Measurements from ENCODE around the gene ANP32A.

ANP32A gene

DNA sequence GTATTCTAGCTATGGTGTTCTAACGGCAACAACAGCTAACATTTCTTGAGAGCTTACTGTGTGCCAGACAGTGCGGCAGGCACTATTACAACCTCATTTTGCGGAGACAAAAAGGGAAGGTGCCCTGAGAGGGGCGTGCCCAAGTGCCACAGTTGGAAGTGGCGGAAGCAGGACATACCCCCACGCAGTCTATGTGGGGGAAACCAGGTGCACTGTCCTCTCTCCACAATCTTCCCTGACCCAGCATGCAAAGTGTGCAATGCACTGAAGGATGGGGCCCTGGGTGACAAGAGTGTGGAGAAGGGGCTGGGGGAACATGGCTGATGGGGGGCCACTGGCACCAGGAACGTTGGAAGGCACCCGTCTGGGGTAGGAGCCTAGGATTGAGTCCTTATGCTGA, 8.6 kb downstream of the ANP32A start:
- Histone ChIP-seq H3K27me3 (ENCODE audit: insufficient read depth, low read length) (no peaks in the 10 kb centered on the region), H3K9me3 (ENCODE audit: insufficient read depth, low read depth, low read length) (no peaks in the 10 kb centered on the region), H3K4me1 (ENCODE audit: insufficient read depth, low read length) (peaks cover 60% of the 10 kb centered on the region), H3K4me3 (ENCODE audit: low read length) (no peak overlapping the region), H3K36me3 (ENCODE audit: insufficient read depth, low read length) (peaks cover 14% of the 10 kb centered on the region; the same call in 1 of the 2 replicates), H3K9ac (ENCODE audit: low read depth, low read length) (no peak overlapping the region), H3K27ac (ENCODE audit: low read depth, low read length) (no peak overlapping the region)
- 94% methylated on average over 8 of the region's 8 CpGs for WGBS

- H3K4me1 ChIP-seq (ENCODE audit: insufficient read depth, low read length), result peaks cover 40% of the 10 kb centered on the region
- H3K27ac ChIP-seq (ENCODE audit: low read depth, low read length), result no peak overlapping the region
- WGBS, result 94% methylated on average over 9 of the region's 9 CpGs
- H3K9ac ChIP-seq (ENCODE audit: low read depth, low read length), result no peak overlapping the region
- H3K9me3 ChIP-seq (ENCODE audit: insufficient read depth, low read depth, low read length), result no peaks in the 10 kb centered on the region
- H3K36me3 ChIP-seq (ENCODE audit: insufficient read depth, low read length), result peaks cover 8% of the 10 kb centered on the region; the same call in 1 of the 2 replicates
- no peak overlapping the region for H3K4me3 ChIP-seq (ENCODE audit: low read length)
- H3K27me3 ChIP-seq (ENCODE audit: insufficient read depth, low read length), result no peaks in the 10 kb centered on the region
Measured at GRCh38 chr15:68809517-68809916, 11.2 kb downstream of the ANP32A start.

GRCh38 chr15:68808770-68809169, 11.9 kb downstream of the ANP32A start:
- H3K9ac ChIP-seq (ENCODE audit: low read depth, low read length), result no peak overlapping the region
- H3K4me3 ChIP-seq (ENCODE audit: low read length), result no peak overlapping the region
- WGBS, result 72% methylated on average over 5 of the region's 5 CpGs
- peaks cover 38% of the 10 kb centered on the region for H3K4me1 ChIP-seq (ENCODE audit: insufficient read depth, low read length)
- no peak overlapping the region for H3K27ac ChIP-seq (ENCODE audit: low read depth, low read length)
- no peaks in the 10 kb centered on the region for H3K9me3 ChIP-seq (ENCODE audit: insufficient read depth, low read depth, low read length)
- H3K36me3 ChIP-seq (ENCODE audit: insufficient read depth, low read length), result peaks cover 8% of the 10 kb centered on the region; the same call in 1 of the 2 replicates
- no peaks in the 10 kb centered on the region for H3K27me3 ChIP-seq (ENCODE audit: insufficient read depth, low read length)

DNA sequence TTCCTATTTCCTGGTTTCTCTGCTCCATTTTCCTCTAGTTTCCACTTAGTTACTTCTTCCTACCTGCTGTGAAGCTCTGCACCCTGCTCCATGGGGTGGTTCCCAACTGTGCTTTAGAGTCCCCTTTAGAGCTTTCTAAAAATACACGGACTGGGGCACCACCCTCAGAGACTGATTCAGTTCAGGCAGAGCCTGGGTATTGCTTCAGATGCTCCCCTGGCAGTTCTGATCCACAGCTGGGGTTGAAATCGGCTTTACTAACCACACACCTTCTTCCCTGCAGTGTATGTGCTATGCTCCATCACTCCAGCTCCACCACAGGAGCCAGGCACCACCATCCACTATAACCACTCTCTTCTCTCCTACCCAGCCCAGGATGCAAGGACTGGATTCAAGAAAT, 12.6 kb downstream of the ANP32A start:
- H3K9me3 ChIP-seq (ENCODE audit: insufficient read depth, low read depth, low read length), result no peaks in the 10 kb centered on the region
- 39% methylated on average over 2 of the region's 2 CpGs for WGBS
- peaks cover 32% of the 10 kb centered on the region for H3K4me1 ChIP-seq (ENCODE audit: insufficient read depth, low read length)
- H3K36me3 ChIP-seq (ENCODE audit: insufficient read depth, low read length), result peaks cover 8% of the 10 kb centered on the region; the same call in 1 of the 2 replicates
- no peak overlapping the region for H3K27ac ChIP-seq (ENCODE audit: low read depth, low read length)
- no peak overlapping the region for H3K9ac ChIP-seq (ENCODE audit: low read depth, low read length)
- no peak overlapping the region for H3K4me3 ChIP-seq (ENCODE audit: low read length)
- H3K27me3 ChIP-seq (ENCODE audit: insufficient read depth, low read length), result no peaks in the 10 kb centered on the region

GRCh38 chr15:68807249-68807648, 13.4 kb downstream of the ANP32A start:
- 47% methylated on average over 10 of the region's 11 CpGs for WGBS
- no peak overlapping the region for H3K4me3 ChIP-seq (ENCODE audit: low read length)
- H3K36me3 ChIP-seq (ENCODE audit: insufficient read depth, low read length), result peaks cover 8% of the 10 kb centered on the region; the same call in 1 of the 2 replicates
- no peak overlapping the region for H3K9ac ChIP-seq (ENCODE audit: low read depth, low read length)
- no peaks in the 10 kb centered on the region for H3K27me3 ChIP-seq (ENCODE audit: insufficient read depth, low read length)
- no peaks in the 10 kb centered on the region for H3K9me3 ChIP-seq (ENCODE audit: insufficient read depth, low read depth, low read length)
- H3K27ac ChIP-seq (ENCODE audit: low read depth, low read length), result no peak overlapping the region
- H3K4me1 ChIP-seq (ENCODE audit: insufficient read depth, low read length), result peaks cover 26% of the 10 kb centered on the region

- Histone ChIP-seq H3K27me3 (ENCODE audit: insufficient read depth, low read length) (no peaks in the 10 kb centered on the region), H3K36me3 (ENCODE audit: insufficient read depth, low read length) (peaks cover 8% of the 10 kb centered on the region; the same call in 1 of the 2 replicates), H3K4me3 (ENCODE audit: low read length) (no peak overlapping the region), H3K4me1 (ENCODE audit: insufficient read depth, low read length) (peaks cover 26% of the 10 kb centered on the region), H3K27ac (ENCODE audit: low read depth, low read length) (no peak overlapping the region), H3K9me3 (ENCODE audit: insufficient read depth, low read depth, low read length) (no peaks in the 10 kb centered on the region), H3K9ac (ENCODE audit: low read depth, low read length) (no peak overlapping the region)
- 83% methylated on average over 9 of the region's 9 CpGs for WGBS
Measured at GRCh38 chr15:68806220-68807060, 14.3 kb downstream of the ANP32A start.

GRCh38 chr15:68802373-68802772, 18.3 kb downstream of the ANP32A start:
- WGBS, result 94% methylated on average over 8 of the region's 8 CpGs
- Histone ChIP-seq H3K4me1 (ENCODE audit: insufficient read depth, low read length) (peaks cover 8% of the 10 kb centered on the region), H3K36me3 (ENCODE audit: insufficient read depth, low read length) (no peaks in the 10 kb centered on the region), H3K9ac (ENCODE audit: low read depth, low read length) (no peak overlapping the region), H3K4me3 (ENCODE audit: low read length) (no peak overlapping the region), H3K27me3 (ENCODE audit: insufficient read depth, low read length) (no peaks in the 10 kb centered on the region), H3K9me3 (ENCODE audit: insufficient read depth, low read depth, low read length) (no peaks in the 10 kb centered on the region), H3K27ac (ENCODE audit: low read depth, low read length) (no peak overlapping the region)

- no peak overlapping the region for H3K9ac ChIP-seq (ENCODE audit: low read depth, low read length)
- no peaks in the 10 kb centered on the region for H3K9me3 ChIP-seq (ENCODE audit: insufficient read depth, low read depth, low read length)
- 89% methylated on average over 4 of the region's 4 CpGs for WGBS
- no peaks in the 10 kb centered on the region for H3K27me3 ChIP-seq (ENCODE audit: insufficient read depth, low read length)
- no peak overlapping the region for H3K27ac ChIP-seq (ENCODE audit: low read depth, low read length)
- H3K4me1 ChIP-seq (ENCODE audit: insufficient read depth, low read length), result peaks cover 11% of the 10 kb centered on the region
- H3K4me3 ChIP-seq (ENCODE audit: low read length), result no peak overlapping the region
- no peaks in the 10 kb centered on the region for H3K36me3 ChIP-seq (ENCODE audit: insufficient read depth, low read length)
Measured at GRCh38 chr15:68801572-68802148, 19.0 kb downstream of the ANP32A start.

GRCh38 chr15:68800875-68801274, 19.8 kb downstream of the ANP32A start:
- Histone ChIP-seq H3K4me1 (ENCODE audit: insufficient read depth, low read length) (peaks cover 17% of the 10 kb centered on the region), H3K27ac (ENCODE audit: low read depth, low read length) (no peak overlapping the region), H3K36me3 (ENCODE audit: insufficient read depth, low read length) (0 out of 2 replicates have a peak, but pooled peaks cover 2% of the 10 kb centered on the region), H3K9me3 (ENCODE audit: insufficient read depth, low read depth, low read length) (no peaks in the 10 kb centered on the region), H3K9ac (ENCODE audit: low read depth, low read length) (no peak overlapping the region), H3K4me3 (ENCODE audit: low read length) (no peak overlapping the region), H3K27me3 (ENCODE audit: insufficient read depth, low read length) (no peaks in the 10 kb centered on the region)
- 96% methylated on average over 1 of the region's 1 CpG for WGBS

DNA sequence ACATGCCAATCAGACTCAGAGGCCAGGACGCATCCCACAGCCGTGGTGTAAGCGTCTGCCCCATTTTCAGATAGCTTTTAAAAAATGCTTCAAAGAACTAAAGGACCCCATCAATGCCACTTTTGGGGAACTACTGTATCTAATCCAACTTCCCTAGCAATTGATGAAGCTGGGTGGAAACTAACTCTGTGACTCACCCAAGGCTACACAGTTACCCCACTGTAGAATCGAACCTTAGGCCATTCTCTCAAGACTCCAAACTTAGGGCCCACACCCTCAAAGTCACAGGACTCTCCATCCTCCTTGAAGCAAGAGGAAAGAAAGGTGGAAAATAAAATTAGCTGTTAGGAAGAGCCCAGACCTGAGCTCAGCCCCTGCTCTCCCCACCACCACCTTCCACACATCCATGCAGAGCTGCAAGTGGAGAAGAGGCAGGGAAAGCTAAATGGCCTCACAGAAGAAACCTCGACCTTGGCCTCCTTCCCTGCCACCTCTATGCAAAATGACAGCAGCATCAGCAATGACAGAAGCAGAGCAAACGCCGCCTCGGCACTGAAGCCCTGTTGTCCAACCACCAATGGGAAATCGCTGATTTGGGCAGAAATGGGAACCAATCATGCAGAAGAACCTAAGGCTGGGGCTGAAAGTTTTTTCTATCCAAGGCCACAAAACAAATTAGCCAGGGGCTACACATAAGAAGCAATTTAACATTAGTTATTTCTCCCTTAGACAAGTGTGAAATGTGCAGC, 22.2 kb downstream of the ANP32A start:
- peaks cover 39% of the 10 kb centered on the region for H3K4me1 ChIP-seq (ENCODE audit: insufficient read depth, low read length)
- H3K36me3 ChIP-seq (ENCODE audit: insufficient read depth, low read length), result peaks cover 8% of the 10 kb centered on the region; the same call in 1 of the 2 replicates
- H3K27ac ChIP-seq (ENCODE audit: low read depth, low read length), result no peak overlapping the region
- no peak overlapping the region for H3K9ac ChIP-seq (ENCODE audit: low read depth, low read length)
- no peaks in the 10 kb centered on the region for H3K27me3 ChIP-seq (ENCODE audit: insufficient read depth, low read length)
- no peak overlapping the region for H3K4me3 ChIP-seq (ENCODE audit: low read length)
- WGBS, result 87% methylated on average over 9 of the region's 9 CpGs
- no peaks in the 10 kb centered on the region for H3K9me3 ChIP-seq (ENCODE audit: insufficient read depth, low read depth, low read length)

Data from HUES64 (cell line).